Mesendoderm (in vitro differentiated cells): Measurements from ENCODE around the gene SLAMF6.
A peak's percentile ranks its signal among the peaks of the same experiment; 100 is the strongest.

Experiments used
- DNase-seq: peaks from one replicate; pipeline ENCODE4 v3.0.0; 2013
- H2AK5ac ChIP-seq: 2 replicates; pipeline ENCODE4 v1.6.1; 2013; ENCODE audit warnings: low read length, inconsistent platforms
- H2BK120ac ChIP-seq: 2 replicates; pipeline ENCODE4 v1.6.1; 2013; ENCODE audit warnings: low read depth, mild to moderate bottlenecking, low read length, moderate library complexity, mixed read lengths
- H2BK15ac ChIP-seq: replicated peaks from 2 replicates; pipeline ENCODE4 v1.6.1; 2013; ENCODE audit warnings: low read depth, mild to moderate bottlenecking, moderate library complexity
- H2BK5ac ChIP-seq: 2 replicates; pipeline ENCODE4 v1.6.1; 2013; ENCODE audit warnings: low read length, inconsistent platforms
- H3K18ac ChIP-seq: 2 replicates; pipeline ENCODE4 v1.6.1; 2013; ENCODE audit warnings: mild to moderate bottlenecking, low read length, mixed read lengths
- H3K23ac ChIP-seq: one replicate; pipeline ENCODE4 v1.6.1; 2013; ENCODE audit warnings: low read length
- H3K27ac ChIP-seq: 2 replicates; pipeline ENCODE4 v1.5.1; 2013; ENCODE audit warnings: low read depth, mild to moderate bottlenecking, inconsistent platforms, low read length, moderate library complexity
- H3K27me3 ChIP-seq: 2 replicates; pipeline ENCODE4 v1.6.1; 2013; ENCODE audit warnings: low read length, control low read depth, mild to moderate bottlenecking, inconsistent platforms; ENCODE audit not compliant: insufficient read depth, poor library complexity
- H3K36me3 ChIP-seq: 2 replicates; pipeline ENCODE4 v1.6.1; 2013; ENCODE audit warnings: low read length, inconsistent platforms; ENCODE audit not compliant: control insufficient read depth, insufficient read depth
- H3K4ac ChIP-seq: one replicate; pipeline ENCODE4 v1.6.1; 2013; ENCODE audit warnings: low read depth, mild to moderate bottlenecking, low read length, moderate library complexity
- H3K4me1 ChIP-seq: 2 replicates; pipeline ENCODE4 v1.6.1; 2013; ENCODE audit warnings: low read depth, low read length, inconsistent platforms; ENCODE audit not compliant: control insufficient read depth
- H3K4me2 ChIP-seq: 2 replicates; pipeline ENCODE4 v1.6.1; 2013; ENCODE audit warnings: low read length
- H3K4me3 ChIP-seq: 2 replicates; pipeline ENCODE4 v1.5.1; 2013; ENCODE audit warnings: mild to moderate bottlenecking, low read length
- H3K56ac ChIP-seq: one replicate; pipeline ENCODE4 v1.6.1; 2013; ENCODE audit warnings: low read length
- H3K79me1 ChIP-seq: 2 replicates; pipeline ENCODE4 v1.6.1; 2013; ENCODE audit warnings: low read length, inconsistent platforms
- H3K79me2 ChIP-seq: 2 replicates; pipeline ENCODE4 v1.6.1; 2013; ENCODE audit warnings: mild to moderate bottlenecking, low read length; ENCODE audit not compliant: control insufficient read depth, insufficient read depth
- H3K9ac ChIP-seq: 2 replicates; pipeline ENCODE4 v1.6.1; 2013; ENCODE audit warnings: low read length, inconsistent platforms
- H4K5ac ChIP-seq: one replicate; pipeline ENCODE4 v1.6.1; 2013; ENCODE audit warnings: low read length
- H4K8ac ChIP-seq: one replicate; pipeline ENCODE4 v1.6.1; 2013; ENCODE audit warnings: low read depth, mild to moderate bottlenecking, control low read depth, low read length, moderate library complexity
- WGBS: extraction: QIAGEN DNeasy Blood & Tissue Kit; methylation state at CpG from one replicate; pipeline ENCODE4 v1.1.7; 2013; ENCODE audit warnings: low lambda C conversion rate, missing lambda C conversion rate; ENCODE audit not compliant: insufficient coverage; ENCODE audit errors: extremely low coverage; 5-methylcytosine and 5-hydroxymethylcytosine counted together

SLAMF6 gene

DNA sequence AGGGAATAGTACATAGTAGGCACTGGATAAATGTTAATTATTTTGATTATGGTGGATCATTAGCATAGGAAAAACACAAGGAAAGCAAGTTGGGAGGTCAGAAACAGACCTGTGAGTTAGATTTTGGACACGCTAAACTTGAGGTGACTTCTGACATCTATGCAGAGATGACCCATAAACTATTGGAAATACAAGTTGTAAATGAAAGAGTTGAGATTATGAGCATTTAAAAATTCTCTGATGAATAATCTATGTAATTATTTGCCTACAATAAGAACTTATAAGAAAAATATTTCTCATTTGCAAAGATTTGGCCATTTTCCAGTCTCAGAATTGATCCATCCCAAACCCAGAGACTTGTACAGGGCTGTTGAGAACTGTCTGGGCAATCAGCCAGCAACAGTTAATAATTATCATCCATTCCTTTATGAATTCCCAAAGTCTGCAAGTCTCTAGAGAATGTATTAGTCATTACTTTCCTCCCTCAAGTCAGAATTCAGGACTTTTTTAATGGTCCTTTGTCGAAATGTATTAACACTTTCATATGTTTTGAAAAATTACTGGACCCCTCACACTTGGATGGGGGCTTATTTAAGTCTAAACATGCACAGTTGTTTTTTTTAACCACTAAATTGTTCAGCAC, 19.4 kb upstream of the SLAMF6 start:
- Histone ChIP-seq H3K56ac (no peak overlapping the region), H3K4me3 (no peak overlapping the region), H4K8ac (no peak overlapping the region), H3K79me1 (no peaks in the 10 kb centered on the region), H3K4me2 (no peak overlapping the region), H3K27ac (no peak overlapping the region), H2BK5ac (no peak overlapping the region), H3K27me3 (no peaks in the 10 kb centered on the region), H3K36me3 (no peaks in the 10 kb centered on the region), H2BK120ac (no peak overlapping the region), H3K23ac (no peak overlapping the region), H3K9ac (no peak overlapping the region), H2BK15ac (peak overlapping the region; percentile 76), H3K79me2 (no peaks in the 10 kb centered on the region), H4K5ac (no peak overlapping the region), H3K18ac (no peak overlapping the region), H3K4me1 (peaks cover 13% of the 10 kb centered on the region), H3K4ac (no peak overlapping the region), H2AK5ac (no peak overlapping the region)
- WGBS: no CpG with 5 or more reads among the region's 2 CpGs
- DNase-seq: no peak

DNA sequence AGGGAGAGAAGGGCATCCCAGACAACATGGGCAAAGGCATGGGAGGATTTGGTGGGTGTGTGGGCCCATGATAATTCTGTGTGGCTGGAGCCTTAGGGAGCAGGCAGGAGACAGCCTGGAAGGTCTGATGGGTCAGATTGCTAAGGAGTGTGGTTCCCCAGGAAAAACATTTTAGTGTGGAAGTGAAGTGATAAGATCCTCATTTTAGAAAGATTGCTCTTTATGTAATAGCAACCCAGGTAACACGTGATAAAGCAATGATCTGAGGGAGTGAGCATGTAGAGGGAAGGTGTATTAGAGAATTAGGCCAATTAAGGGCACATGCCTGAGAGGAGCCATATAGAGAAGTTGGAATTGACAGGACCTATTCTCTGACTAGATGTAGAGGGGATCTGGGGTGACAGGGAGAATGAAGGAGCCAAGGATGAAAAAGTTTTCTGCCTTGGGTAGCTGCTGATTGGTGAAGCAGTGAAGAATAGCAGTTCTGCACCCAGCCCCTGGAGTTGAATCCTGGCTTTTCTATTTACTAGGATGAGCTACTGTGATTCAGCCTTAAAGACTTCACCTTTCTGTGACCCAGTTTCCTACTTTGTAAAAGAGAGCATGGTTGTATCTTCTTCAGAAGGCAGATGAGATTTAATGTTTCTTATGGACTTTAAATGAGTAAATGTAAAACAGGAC, 18.7 kb upstream of the SLAMF6 start:
- WGBS: no CpG with 5 or more reads among the region's 1 CpG

DNA sequence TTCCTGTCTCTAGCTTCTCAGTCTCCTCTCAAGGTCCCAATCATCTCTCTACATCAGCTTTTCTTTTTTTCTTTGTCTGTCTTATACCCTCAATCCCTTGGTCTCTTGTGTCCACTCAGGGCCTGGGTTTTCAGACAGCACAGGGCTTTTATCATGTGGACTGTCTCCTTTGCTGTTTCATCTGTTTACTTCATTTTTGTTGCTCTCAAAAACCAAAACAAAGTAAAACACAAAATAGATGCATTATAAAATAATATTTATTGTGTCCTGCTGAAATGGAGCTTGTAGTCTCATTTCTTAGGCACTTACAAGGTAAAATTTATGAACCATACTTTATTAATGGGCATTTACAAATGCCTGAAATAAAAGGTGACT, 17.8 kb upstream of the SLAMF6 start:
- no peak for DNase-seq
- H3K4me3 ChIP-seq: no peak overlapping the region
- H3K79me1 ChIP-seq: no peaks in the 10 kb centered on the region
- peak overlapping the region; percentile 76 for H3K56ac ChIP-seq
- peak overlapping the region; percentile 39 for H3K9ac ChIP-seq
- no peak overlapping the region for H2AK5ac ChIP-seq
- H2BK5ac ChIP-seq: peak overlapping the region; percentile 52
- no peaks in the 10 kb centered on the region for H3K79me2 ChIP-seq
- no peaks in the 10 kb centered on the region for H3K27me3 ChIP-seq
- H4K5ac ChIP-seq: no peak overlapping the region
- peak overlapping the region; percentile 90 for H3K27ac ChIP-seq
- peaks cover 13% of the 10 kb centered on the region for H3K4me1 ChIP-seq
- no peak overlapping the region for H3K4ac ChIP-seq
- no peaks in the 10 kb centered on the region for H3K36me3 ChIP-seq
- H3K23ac ChIP-seq: no peak overlapping the region
- H2BK120ac ChIP-seq: peak overlapping the region; percentile 97
- H4K8ac ChIP-seq: no peak overlapping the region
- peak overlapping the region; percentile 99 for H3K18ac ChIP-seq
- H3K4me2 ChIP-seq: no peak overlapping the region
- H2BK15ac ChIP-seq: peak overlapping the region; percentile 94

More for the DNA sequence above, 18.7 kb upstream of the SLAMF6 start:
- peaks cover 13% of the 10 kb centered on the region for H3K4me1 ChIP-seq
- H3K79me2 ChIP-seq: no peaks in the 10 kb centered on the region
- no peak overlapping the region for H3K4me2 ChIP-seq
- no peak overlapping the region for H2BK15ac ChIP-seq
- peak overlapping the region; percentile 21 for H3K4ac ChIP-seq
- no peak overlapping the region for H3K56ac ChIP-seq
- no peak overlapping the region for H3K4me3 ChIP-seq
- DNase-seq: no peak
- H3K23ac ChIP-seq: no peak overlapping the region
- peak overlapping the region; percentile 29 for H2AK5ac ChIP-seq
- H3K36me3 ChIP-seq: no peaks in the 10 kb centered on the region
- H4K5ac ChIP-seq: no peak overlapping the region
- H3K18ac ChIP-seq: peak overlapping the region; percentile 29
- H3K9ac ChIP-seq: no peak overlapping the region
- H4K8ac ChIP-seq: no peak overlapping the region
- no peak overlapping the region for H2BK120ac ChIP-seq
- no peaks in the 10 kb centered on the region for H3K79me1 ChIP-seq
- H3K27me3 ChIP-seq: no peaks in the 10 kb centered on the region
- H2BK5ac ChIP-seq: peak overlapping the region; percentile 33
- no peak overlapping the region for H3K27ac ChIP-seq

DNA sequence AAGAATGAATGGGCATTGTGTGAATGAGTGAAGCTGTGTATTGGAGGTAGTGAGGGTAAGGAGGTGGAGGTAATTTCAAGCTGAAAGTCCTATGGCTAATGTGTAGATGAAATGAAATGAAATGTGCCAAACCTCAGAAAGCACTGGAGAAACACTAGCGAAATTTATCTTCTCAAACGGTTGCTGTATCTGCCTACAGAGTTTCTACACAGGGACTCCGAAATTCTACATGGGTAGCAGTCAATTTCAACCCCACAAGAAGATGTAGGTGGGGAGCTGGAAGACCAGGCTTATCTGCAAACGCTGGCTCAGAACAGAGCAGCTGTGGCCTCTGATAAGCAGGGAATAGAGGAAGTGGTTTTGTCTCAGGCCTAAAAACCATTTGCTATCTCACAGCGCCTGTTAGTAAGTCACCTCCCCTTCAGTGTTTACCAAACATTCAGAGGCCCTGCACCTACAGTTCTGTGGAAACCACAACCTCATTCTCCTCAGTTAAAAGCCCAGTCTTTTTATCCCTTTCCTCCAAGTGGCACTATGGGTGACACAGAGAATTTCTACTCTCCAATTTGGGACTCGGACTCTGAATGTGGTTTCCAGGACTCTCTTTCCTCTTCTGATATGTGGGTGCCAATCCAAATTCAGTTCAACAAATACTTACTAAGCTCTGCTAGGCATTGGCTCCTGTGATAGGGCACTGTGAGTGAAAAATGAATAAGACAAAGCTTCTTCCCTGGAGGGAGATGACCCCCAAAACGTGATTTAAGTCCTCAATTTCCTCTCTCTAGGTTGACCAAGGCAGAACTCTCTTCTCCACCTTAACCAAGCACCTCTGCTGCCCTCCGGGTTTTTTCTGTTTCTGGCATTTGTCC, 17.2 kb upstream of the SLAMF6 start:
- H3K4me3 ChIP-seq: no peak overlapping the region

DNA sequence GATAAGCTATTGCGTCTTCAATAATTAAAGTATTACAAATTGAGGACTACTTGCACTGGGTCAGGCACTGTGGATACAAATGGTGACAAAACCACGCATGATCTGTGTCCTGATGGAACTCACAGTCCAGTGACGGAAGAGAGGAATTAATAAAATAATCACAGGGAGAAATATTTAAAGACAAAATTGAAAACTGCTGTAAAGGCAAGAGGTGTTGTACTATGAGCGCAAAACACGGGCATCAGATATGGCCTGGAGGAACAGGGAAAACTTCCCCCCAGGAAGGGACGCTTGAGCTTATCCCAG, 16.6 kb upstream of the SLAMF6 start:
- no peaks in the 10 kb centered on the region for H3K36me3 ChIP-seq
- peak overlapping the region; percentile 15 for H3K9ac ChIP-seq
- no peak overlapping the region for H2BK120ac ChIP-seq
- H3K4me1 ChIP-seq: peaks cover 13% of the 10 kb centered on the region
- WGBS: no CpG with 5 or more reads among the region's 6 CpGs
- no peak overlapping the region for H3K23ac ChIP-seq
- no peaks in the 10 kb centered on the region for H3K27me3 ChIP-seq
- no peak overlapping the region for H3K4ac ChIP-seq
- H3K4me3 ChIP-seq: no peak overlapping the region
- no peak overlapping the region for H4K5ac ChIP-seq
- peak overlapping the region; percentile 40 for H3K56ac ChIP-seq
- no peak overlapping the region for H3K4me2 ChIP-seq
- H2BK5ac ChIP-seq: peak overlapping the region; percentile 91
- peak overlapping the region; percentile 28 for H2BK15ac ChIP-seq
- no peak overlapping the region for H3K18ac ChIP-seq
- no peak overlapping the region for H4K8ac ChIP-seq
- DNase-seq: no peak
- peak overlapping the region; percentile 95 for H2AK5ac ChIP-seq
- H3K79me1 ChIP-seq: no peaks in the 10 kb centered on the region
- H3K27ac ChIP-seq: peak overlapping the region; percentile 73
- no peaks in the 10 kb centered on the region for H3K79me2 ChIP-seq

More for the DNA sequence above, 17.2 kb upstream of the SLAMF6 start:
- Histone ChIP-seq H3K36me3 (no peaks in the 10 kb centered on the region), H2AK5ac (no peak overlapping the region), H3K56ac (peak overlapping the region; percentile 76), H3K4me1 (peaks cover 13% of the 10 kb centered on the region), H2BK120ac (peak overlapping the region; percentile 97), H2BK5ac (peak overlapping the region; percentile 91), H3K27ac (peak overlapping the region; percentile 90), H3K27me3 (no peaks in the 10 kb centered on the region), H3K18ac (peak overlapping the region; percentile 99), H2BK15ac (peak overlapping the region; percentile 94), H4K8ac (peak overlapping the region; percentile 66), H3K79me1 (no peaks in the 10 kb centered on the region), H3K23ac (no peak overlapping the region), H4K5ac (peak overlapping the region; percentile 68), H3K9ac (peak overlapping the region; percentile 39), H3K79me2 (no peaks in the 10 kb centered on the region), H3K4me2 (no peak overlapping the region), H3K4ac (no peak overlapping the region)
- no CpG with 5 or more reads among the region's 8 CpGs for WGBS
- DNase-seq: peak; percentile 96
